Thyroid gland (tissue), 4 donors: Measurements from ENCODE around the gene KIF25.

ENCODE experiments used
- CTCF ChIP-seq, 6 experiments: fragments of 200-600 bp in 3 of 6; fragments of 450-650 bp in 3 of 6; sonication (generic) in 3 of 6; IDR thresholded peaks; one replicate each; pipeline ENCODE4 v1.5.1; 2016 to 2019; ENCODE audit warnings: antibody characterized with exemption in 6 of 6, mild to moderate bottlenecking in 2 of 6, inconsistent platforms in 1 of 6, moderate library complexity in 1 of 6
- POLR2A ChIP-seq, 2 donors: fragments of 450-650 bp; IDR thresholded peaks; one replicate each; pipeline ENCODE4 v1.6.1; 2017; ENCODE audit warnings: antibody characterized with exemption in 2 of 2, mild to moderate bottlenecking in 2 of 2, moderate library complexity in 1 of 2

GRCh38 chr6:168026925-168027324 is 29.5 kb downstream of the KIF25 start:
- TF ChIP-seq CTCF (IDR thresholded peaks at IDR 0.05) (no peak), POLR2A (IDR thresholded peaks at IDR 0.05) (no peak)
